OCI-LY1 (cell line): Measurements from ENCODE around the gene ALPK1.

Experiments used
- CTCF ChIP-seq: fragments of 200-600 bp; sonication (generic), shearing (Covaris generic); IDR thresholded peaks from 2 replicates; pipeline ENCODE4 v1.5.1; 2017; ENCODE audit warnings: mild to moderate bottlenecking, antibody characterized with exemption, low read length, moderate library complexity, mixed read lengths
- EZH2 ChIP-seq: fragments of 200-600 bp; sonication (generic), shearing (Covaris generic); IDR thresholded peaks from 2 replicates; pipeline ENCODE4 v1.8.0; 2017; ENCODE audit warnings: borderline replicate concordance, mixed run types, mild to moderate bottlenecking, antibody characterized with exemption, low read length, moderate library complexity, mixed read lengths

GRCh38 chr4:112287258-112287989 lies 9.7 kb upstream of the ALPK1 start:
- TF ChIP-seq CTCF (no peak), EZH2 (no peak)
